ENCODE data around the gene INS.

Gene INS

GRCh38 chr11:2180789-2181370 lies 19.9 kb upstream of the INS start:
- DNase-seq = peak; percentile 76

- DNase-seq = no peak
These were observed 19.3 kb upstream of the INS start for GRCh38 chr11:2180347-2180746.

- DNase-seq = no peak
These were observed 18.5 kb upstream of the INS start for GRCh38 chr11:2179516-2179915.

DNA sequence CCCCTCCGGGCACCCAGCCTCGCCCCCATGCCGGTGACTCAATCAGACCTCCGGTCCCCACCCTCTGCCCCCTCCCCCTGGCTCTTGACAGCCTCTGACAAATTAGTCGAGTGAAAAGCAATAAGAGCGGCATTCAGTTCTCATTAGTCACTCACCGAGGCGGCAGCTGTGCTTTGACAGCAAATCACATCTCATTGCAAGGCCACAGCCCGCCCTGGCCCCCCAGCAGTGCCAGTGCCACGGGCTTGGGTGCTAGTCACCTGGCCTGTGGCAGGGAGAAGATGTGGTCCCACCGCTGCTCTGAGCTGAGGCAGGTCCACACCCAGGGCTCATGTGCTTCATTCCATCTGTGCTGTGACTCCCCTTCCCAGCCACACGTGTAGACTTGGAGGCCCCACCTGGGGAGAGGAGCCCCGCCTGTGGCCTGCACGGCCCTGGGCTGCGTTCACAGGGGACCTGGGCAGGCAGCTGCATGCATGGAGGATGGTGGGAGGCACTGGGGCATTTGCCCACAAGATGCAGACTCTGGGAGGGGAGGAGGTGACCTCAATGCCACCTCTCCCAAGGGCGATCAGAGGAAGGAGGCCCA lies 18.0 kb upstream of the INS start:
- peak; percentile 80 for DNase-seq

DNA sequence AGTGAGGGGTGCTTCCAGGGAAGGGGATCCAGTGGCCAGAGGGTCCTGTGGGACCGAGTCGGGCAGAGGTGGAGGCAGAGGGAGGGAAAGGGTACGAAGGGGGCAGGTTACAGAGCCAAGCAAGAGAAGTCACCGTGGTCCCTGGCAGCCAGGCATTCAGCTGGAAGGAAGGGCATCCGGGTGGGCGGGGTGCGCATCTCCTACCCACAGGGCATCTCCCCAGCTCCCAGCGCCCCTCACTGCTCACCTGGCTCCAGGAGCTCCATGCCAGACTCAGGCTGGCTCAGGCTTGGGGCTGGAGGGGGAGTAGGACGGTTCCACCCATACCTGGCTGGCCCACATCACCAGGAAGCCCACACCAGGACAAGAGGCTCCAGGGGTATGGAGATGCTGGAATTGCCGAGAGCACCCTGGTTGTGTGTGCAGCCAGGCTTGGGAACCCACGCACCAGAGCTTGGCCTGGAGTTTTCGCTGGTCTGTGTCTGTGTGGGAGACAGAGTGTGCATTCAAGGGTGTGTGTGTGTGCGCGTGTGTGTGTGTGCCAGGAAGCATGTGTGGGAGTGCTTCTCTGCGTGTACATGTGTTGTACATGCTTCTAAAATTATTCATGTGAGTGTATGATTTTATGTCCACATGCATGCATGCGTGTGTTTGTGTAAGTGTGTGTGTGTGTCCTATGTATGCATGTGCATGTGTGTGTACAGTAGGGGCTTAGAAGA lies 17.2 kb upstream of the INS start:
- peak; percentile 12 for DNase-seq

DNA sequence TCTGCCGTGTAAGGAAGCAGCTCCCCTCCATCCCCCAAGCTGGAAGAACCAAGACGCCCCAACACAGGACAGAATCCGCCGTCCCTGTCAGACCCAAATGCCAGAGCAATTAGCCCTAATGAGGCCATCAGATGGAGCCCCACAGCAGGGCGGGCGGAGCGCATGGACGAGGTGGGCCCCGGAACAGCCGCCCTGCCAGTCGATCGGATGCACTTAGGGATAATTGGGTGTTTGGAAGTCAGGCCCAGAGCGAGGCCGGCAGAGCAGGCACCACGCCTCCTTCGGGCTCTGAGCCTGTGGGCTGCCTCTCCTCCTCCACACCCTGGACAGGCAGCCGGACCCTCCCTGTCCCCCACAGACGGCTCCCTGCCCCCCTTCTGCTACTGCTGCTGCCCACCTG lies 16.1 kb upstream of the INS start:
- DNase-seq = no peak

DNA sequence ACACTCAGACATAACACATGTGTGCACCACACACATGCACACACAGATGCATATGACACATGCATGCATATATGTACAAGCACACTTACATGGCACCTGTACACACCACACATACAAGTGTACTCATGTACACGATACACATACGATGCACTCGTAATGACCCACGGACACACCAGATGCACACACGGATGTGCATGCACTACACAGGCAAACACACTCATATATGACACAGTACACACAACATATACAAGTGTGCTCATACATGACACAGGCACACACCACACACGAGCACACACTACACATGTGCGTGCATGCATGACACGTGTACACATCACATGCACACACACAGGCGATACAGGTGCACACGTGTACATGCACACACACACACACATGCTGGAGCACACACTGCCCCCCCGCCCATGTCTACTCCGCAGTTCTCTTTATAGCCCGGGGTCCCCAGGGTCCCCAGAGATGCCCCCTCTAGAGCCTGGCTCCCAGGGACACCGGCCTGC lies 15.4 kb upstream of the INS start:
- DNase-seq = no peak

DNA sequence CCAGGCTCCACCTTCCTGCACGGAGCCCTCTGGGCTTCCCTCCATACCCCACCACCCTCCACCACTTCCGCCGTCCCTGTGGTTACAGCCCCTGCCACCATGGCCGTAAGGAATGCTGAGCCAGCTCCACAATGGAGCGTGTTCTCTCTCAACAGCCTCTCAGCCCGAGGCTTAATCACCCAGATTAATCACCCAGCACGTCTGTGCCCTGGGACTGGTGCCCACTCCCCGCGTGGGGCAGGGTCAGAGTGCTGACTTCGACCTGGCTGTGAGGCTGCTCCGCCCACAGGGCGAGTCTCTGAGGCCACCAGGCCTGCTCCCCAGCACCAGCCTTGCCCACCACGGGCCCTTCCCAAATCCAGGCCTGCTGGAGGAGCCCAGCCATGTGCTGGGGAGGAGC lies 14.7 kb upstream of the INS start:
- peak; percentile 60 for DNase-seq

DNA sequence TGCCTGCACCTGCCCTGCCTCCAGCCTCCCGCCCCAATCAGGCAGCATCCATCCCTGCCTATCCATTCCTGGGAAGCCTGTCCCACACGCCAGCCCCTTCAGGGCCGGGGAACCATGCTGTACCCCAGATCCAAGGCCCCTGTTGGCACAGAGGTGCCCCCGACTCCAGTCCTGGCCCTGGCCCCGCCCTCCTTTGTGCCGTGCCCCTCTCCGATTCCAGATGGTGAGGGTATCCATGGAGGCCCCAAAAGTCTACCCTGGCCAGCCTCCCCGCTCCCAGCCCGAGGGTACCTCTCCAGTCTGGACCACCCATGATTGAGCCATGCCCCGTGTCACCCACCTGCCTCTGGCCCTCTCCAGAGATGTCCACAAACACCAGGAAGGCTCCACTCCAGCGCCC lies 13.4 kb upstream of the INS start:
- DNase-seq = no peak

GRCh38 chr11:2173761-2174160 lies 12.8 kb upstream of the INS start:
- no peak for DNase-seq

- DNase-seq = no peak
These were observed 12.2 kb upstream of the INS start for GRCh38 chr11:2173150-2173693.

DNA sequence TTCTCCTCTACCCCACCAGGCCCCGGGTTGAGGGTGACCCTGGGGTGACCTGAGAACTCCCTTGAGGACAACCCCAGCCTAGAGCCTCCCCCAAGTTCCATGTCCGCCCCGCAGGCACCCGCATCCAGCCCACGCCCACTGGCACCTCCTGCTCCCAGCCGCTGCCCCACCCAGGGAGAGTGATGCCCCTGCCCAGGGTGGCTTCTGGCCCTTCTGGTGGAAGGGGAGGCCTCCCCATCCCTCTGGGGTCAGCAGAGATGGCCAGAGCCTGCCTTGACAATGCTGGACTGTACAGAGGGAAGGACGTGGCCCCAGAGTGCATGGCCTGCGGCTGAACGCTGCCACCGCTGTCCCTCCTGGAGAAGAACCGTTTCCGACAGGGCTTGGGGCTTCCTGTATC lies 11.7 kb upstream of the INS start:
- DNase-seq = no peak

GRCh38 chr11:2171591-2172003 lies 10.6 kb upstream of the INS start, which contains the start of gene TH:
TH (minus strand) TSS chr11:2171815; CDS start chr11:2171786, 29 bp downstream.
- no peak for DNase-seq

DNA sequence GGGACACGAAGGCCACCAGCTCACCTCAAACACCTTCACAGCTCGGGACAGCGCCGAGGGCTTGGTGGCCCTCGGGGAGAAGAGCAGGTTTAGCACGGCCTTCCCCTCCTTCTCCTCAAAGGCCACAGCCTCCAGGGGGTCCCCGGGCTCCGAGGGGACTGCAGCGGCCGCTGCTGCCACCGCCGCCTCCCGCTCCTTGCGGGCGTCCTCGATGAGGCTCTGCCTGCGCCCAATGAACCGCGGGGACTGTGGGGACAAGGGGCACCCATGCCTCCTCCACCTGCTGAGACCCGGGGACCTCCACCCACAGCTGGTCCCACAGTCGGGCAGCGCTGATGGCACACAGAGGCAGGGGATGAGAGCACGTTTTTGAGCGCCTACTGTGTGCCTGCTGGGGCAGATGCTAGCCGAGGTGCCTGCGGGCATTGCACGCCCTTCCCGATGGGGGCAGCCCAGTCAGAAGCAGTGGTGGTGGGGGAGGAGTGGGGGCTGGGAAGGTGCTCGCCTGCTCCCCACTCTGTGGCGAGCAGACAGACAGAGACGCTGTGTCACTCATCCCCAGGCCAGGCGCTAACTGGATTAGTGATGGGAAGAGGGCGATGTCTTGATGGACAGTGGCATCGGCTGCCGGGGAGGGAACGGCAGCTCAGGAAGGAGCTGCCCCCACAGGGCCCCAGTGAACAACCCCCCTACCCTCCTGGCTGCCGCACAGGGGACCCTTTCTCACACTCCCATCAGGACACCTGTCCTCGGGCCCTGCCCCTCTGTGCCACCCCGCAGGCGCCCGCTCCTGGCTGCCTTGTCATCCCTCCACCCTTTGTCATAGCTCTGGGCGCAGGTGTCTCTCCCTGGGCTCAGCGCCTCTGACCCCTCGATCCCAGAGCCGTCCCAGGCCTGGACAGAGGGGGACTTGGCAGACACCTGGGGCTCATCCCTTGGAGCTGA lies 8.9 kb upstream of the INS start:
- no peak for DNase-seq

DNA sequence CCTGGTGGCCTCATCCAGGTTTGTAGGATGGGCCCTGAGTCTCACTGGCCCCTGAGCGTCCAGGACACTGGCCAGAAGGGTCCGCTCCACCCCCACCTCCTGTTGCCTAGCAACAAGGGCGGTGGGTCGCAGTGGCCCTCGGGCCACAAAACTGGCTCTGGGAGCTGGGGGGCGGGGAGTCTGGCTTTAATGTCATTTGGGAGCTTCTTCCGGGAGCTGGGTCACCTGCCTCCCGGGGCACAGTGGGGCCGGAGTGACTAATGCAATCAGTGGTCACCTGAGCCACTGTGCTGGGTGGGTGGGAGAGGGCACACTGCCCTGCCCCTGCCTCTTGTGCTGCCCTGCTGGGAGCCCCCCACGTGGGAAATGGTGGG lies 8.0 kb upstream of the INS start:
- DNase-seq = no peak

- DNase-seq = no peak
These were observed 7.4 kb upstream of the INS start for GRCh38 chr11:2168286-2169004.

DNA sequence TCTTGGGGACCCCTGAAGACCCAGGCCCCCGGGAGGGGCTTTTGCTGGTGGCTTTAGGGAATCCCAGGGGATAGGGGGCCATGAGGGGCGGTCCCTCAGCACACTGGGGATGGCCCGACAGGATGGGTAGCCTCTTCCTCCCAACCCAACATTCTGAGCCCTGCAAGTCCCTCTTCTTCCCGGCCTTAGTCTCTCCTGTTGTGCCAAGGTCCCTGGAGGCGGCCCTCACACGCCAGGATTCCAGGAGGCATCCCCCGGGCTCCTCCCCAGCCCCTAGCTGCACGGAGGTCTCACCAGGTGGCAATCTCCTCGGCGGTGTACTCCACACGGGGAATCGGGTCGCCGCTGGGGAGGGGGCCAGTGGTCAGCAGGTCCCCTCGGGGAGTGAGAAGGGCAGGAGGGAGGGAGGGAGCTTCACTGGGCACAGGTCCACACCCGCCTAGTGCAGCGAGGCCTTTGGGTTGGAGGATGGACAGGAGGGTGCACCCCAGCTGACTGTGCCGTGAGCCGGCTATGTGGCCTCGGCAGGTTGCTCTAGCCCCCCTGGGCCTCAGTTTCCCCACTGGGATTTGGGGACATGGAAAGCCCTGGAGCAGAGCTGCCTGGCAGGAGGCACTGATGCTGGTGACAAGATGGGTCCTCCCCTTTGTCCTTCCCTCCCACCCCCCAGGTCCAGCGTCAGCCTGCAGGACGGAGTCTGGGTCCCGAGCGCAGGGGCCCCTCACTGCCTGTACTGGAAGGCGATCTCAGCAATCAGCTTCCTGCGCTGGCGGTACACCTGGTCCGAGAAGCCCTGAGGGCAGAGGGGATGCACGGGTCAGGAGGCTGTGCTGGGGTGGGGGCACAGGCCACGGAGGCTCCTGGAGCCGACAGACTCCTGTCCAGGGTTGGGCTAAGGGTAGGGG lies 6.4 kb upstream of the INS start:
- DNase-seq = no peak

GRCh38 chr11:2166091-2166851 lies 5.3 kb upstream of the INS start:
- no peak for DNase-seq

GRCh38 chr11:2165571-2165970 lies 4.6 kb upstream of the INS start:
- no peak for DNase-seq

DNA sequence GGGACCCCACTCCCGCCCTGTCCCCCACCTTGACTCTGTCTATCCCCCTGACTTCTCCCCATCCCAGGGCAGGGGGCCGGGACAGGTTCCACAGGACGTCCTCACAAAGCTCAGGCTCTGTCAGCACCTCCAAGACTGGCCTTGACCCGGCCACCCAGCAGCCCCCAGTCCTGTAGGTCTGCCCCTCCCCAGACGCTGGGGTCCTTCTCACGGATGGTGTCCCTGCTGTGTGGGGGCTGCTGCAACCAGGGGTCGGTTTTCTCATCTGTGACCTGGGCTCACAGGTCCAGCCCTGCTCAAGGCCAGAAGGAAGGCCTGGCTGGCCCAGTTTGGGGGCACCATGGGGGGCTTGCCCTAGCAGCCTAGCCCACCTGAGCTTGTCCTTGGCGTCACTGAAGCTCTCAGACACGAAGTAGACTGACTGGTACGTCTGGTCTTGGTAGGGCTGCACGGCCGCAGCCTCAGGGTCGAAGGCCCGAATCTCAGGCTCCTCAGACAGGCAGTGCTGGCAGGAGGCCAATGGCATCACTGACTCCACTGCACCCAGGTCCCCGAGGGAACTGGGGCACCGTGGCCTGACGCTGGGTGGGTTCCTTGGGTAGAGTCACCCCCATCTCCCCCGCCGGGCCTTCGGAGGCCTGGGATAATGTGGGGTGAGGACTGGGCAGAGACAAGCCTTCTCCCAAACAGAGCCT lies 4.0 kb upstream of the INS start:
- no peak for DNase-seq
